ENCODE measurements around the gene SRC.

The SRC gene

GRCh38 chr20:37397954-37398749 is 52.2 kb downstream of the SRC start:
- H3K4me3 ChIP-seq (ENCODE audit: control insufficient read depth, low read depth, low read length) = no peak overlapping the region
- no peak for TF ChIP-seq CTCF (IDR thresholded peaks at IDR 0.05; ENCODE audit: control insufficient read depth, insufficient read depth, low read depth, low read length, missing control alignments)
- DNase-seq (ENCODE audit: low read depth) = no peak

GRCh38 chr20:37398750-37399621 is 53.0 kb downstream of the SRC start:
- TF ChIP-seq CTCF (IDR thresholded peaks at IDR 0.05; ENCODE audit: control insufficient read depth, insufficient read depth, low read depth, low read length, missing control alignments) = no peak
- no peak for DNase-seq (ENCODE audit: low read depth)
- H3K4me3 ChIP-seq (ENCODE audit: control insufficient read depth, low read depth, low read length) = no peak overlapping the region

- no peak overlapping the region for H3K4me3 ChIP-seq (ENCODE audit: control insufficient read depth, low read depth, low read length)
- TF ChIP-seq CTCF (IDR thresholded peaks at IDR 0.05; ENCODE audit: control insufficient read depth, insufficient read depth, low read depth, low read length, missing control alignments) = no peak
- no peak for DNase-seq (ENCODE audit: low read depth)
Measured at GRCh38 chr20:37401282-37401929, 55.5 kb downstream of the SRC start.

- H3K4me3 ChIP-seq (ENCODE audit: control insufficient read depth, low read depth, low read length) = no peak overlapping the region
Measured at GRCh38 chr20:37401930-37402675, 56.2 kb downstream of the SRC start.

GRCh38 chr20:37403107-37404033 is 57.4 kb downstream of the SRC start:
- no peak overlapping the region for H3K4me3 ChIP-seq (ENCODE audit: control insufficient read depth, low read depth, low read length)
- DNase-seq (ENCODE audit: low read depth) = no peak
- no peak for TF ChIP-seq CTCF (IDR thresholded peaks at IDR 0.05; ENCODE audit: control insufficient read depth, insufficient read depth, low read depth, low read length, missing control alignments)

More at GRCh38 chr20:37401930-37402675, 56.2 kb downstream of the SRC start:
- DNase-seq (ENCODE audit: low read depth) = no peak
- TF ChIP-seq CTCF (IDR thresholded peaks at IDR 0.05; ENCODE audit: control insufficient read depth, insufficient read depth, low read depth, low read length, missing control alignments) = no peak

Measured in AG09309 (cell line).